GM20000 (cell line): ENCODE results near the gene SLC31A1.

Source experiments
- DNase-seq: peaks from one replicate; pipeline ENCODE4 v3.0.0; 2012; ENCODE audit warnings: low spot score
- CTCF ChIP-seq: IDR thresholded peaks from 2 replicates; pipeline ENCODE4 v1.5.1; 2012; ENCODE audit warnings: mild to moderate bottlenecking, control low read depth; ENCODE audit errors: extremely low read depth, missing control alignments

The SLC31A1 gene

GRCh38 chr9:113309204-113309813, 88.0 kb downstream of the SLC31A1 start:
- TF ChIP-seq CTCF: peak; percentile 59
- peak; percentile 62 for DNase-seq

DNA sequence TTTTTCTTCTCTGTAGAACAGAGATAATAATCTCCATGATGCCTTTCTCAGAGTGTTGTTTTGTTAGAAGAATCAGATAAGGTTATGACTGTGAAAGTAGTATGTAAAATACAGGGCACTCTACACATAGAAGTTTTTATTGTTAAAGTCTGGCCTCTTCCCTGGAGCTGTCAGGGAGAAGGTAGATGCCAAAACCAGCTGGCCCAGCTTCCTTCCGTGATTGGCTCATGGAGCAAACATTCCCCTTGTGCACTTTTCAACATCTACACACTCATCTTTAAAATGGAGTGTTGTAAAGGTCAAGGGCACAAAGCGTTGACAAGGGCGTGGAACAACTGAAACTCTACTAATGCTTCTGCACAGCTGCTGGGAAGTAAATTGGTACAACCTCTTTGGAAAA, 89.2 kb downstream of the SLC31A1 start:
- DNase-seq: no peak
- TF ChIP-seq CTCF: no peak

GRCh38 chr9:113311961-113312360, 90.6 kb downstream of the SLC31A1 start:
- TF ChIP-seq CTCF: no peak
- no peak for DNase-seq

GRCh38 chr9:113313261-113313660, 91.9 kb downstream of the SLC31A1 start:
- no peak for TF ChIP-seq CTCF
- DNase-seq: no peak
